Liver (tissue), 9 donors: Measurements from ENCODE around the gene HEATR5B. TPM values are rescaled to one million over a fixed set of nuclear protein-coding genes. Genes with fewer than 3 reads are reported as not detected.

ENCODE experiments used
- DNase-seq: peaks from one replicate; pipeline ENCODE4 v3.0.0-alpha.2; 2017; ENCODE audit warnings: low spot score
- H3K27ac ChIP-seq, 2 donors: one replicate each; pipeline ENCODE4 v1.7.0; 2013; ENCODE audit warnings: inconsistent platforms in 2 of 2, low read length in 2 of 2, control low read depth in 1 of 2, low read depth in 1 of 2, mild to moderate bottlenecking in 1 of 2
- H3K27me3 ChIP-seq, 4 donors: one replicate each; pipeline versions ENCODE4 v1.6.1 to v1.7.0; 2013; ENCODE audit warnings: low read length in 3 of 4, inconsistent platforms in 1 of 4, mild to moderate bottlenecking in 1 of 4, moderate library complexity in 1 of 4; ENCODE audit not compliant: control insufficient read depth in 4 of 4, insufficient read depth in 4 of 4
- H3K36me3 ChIP-seq, 4 donors: one replicate each; pipeline versions ENCODE4 v1.6.1 to v1.7.0; 2013; ENCODE audit warnings: low read length in 3 of 4, mild to moderate bottlenecking in 3 of 4, low read depth in 1 of 4, moderate library complexity in 1 of 4; ENCODE audit not compliant: control insufficient read depth in 4 of 4, insufficient read depth in 3 of 4
- H3K4me1 ChIP-seq, 4 donors: one replicate each; pipeline versions ENCODE4 v1.6.1 to v1.7.0; 2013; ENCODE audit warnings: low read length in 3 of 4, mild to moderate bottlenecking in 3 of 4, moderate library complexity in 1 of 4; ENCODE audit not compliant: control insufficient read depth in 4 of 4, insufficient read depth in 4 of 4
- H3K4me3 ChIP-seq, 3 donors: one replicate each; pipeline versions ENCODE4 v1.6.1 to v1.7.0; 2013; ENCODE audit warnings: low read length in 3 of 3, control low read depth in 1 of 3, low read depth in 1 of 3, mild to moderate bottlenecking in 1 of 3
- H3K9ac ChIP-seq, 2 donors: one replicate each; pipeline ENCODE4 v1.7.0; 2013; ENCODE audit warnings: low read length in 2 of 2, mild to moderate bottlenecking in 2 of 2, moderate library complexity in 2 of 2, control low read depth in 1 of 2, low read depth in 1 of 2
- H3K9me3 ChIP-seq, 4 donors: one replicate each; pipeline versions ENCODE4 v1.6.1 to v1.7.0; 2013; ENCODE audit warnings: low read length in 3 of 4; ENCODE audit not compliant: control insufficient read depth in 4 of 4
- EGR1 ChIP-seq, 2 donors: IDR thresholded peaks; 2 replicates each; pipeline ENCODE4 v1.6.1; 2016 to 2018; ENCODE audit warnings: antibody characterized with exemption in 2 of 2, low read depth in 2 of 2
- FOXA1 ChIP-seq: IDR thresholded peaks from 2 replicates; pipeline ENCODE4 v1.6.1; 2016; ENCODE audit warnings: antibody characterized with exemption
- FOXA2 ChIP-seq: IDR thresholded peaks from 2 replicates; pipeline ENCODE4 v1.6.1; 2016; ENCODE audit warnings: antibody characterized with exemption
- GABPA ChIP-seq, 2 donors: IDR thresholded peaks in 1 of 2; conservative IDR thresholded peaks in 1 of 2; 2 replicates each; pipeline ENCODE4 v1.6.1; 2016; ENCODE audit warnings: antibody characterized with exemption in 2 of 2, mild to moderate bottlenecking in 1 of 2, moderate library complexity in 1 of 2
- HNF4A ChIP-seq, 2 donors: conservative IDR thresholded peaks; 2 replicates each; pipeline ENCODE4 v1.6.1; 2016; ENCODE audit warnings: antibody characterized with exemption in 2 of 2, mild to moderate bottlenecking in 2 of 2
- JUND ChIP-seq, 2 donors: IDR thresholded peaks; 2 replicates each; pipeline ENCODE4 v1.6.1; 2016; ENCODE audit warnings: antibody characterized with exemption in 2 of 2
- RAD21 ChIP-seq, 2 donors: IDR thresholded peaks; 2 replicates each; pipeline ENCODE4 v1.6.1; 2016; ENCODE audit warnings: antibody characterized with exemption in 2 of 2, mild to moderate bottlenecking in 2 of 2
- RXRA ChIP-seq, 2 donors: IDR thresholded peaks; 2 replicates each; pipeline ENCODE4 v1.6.1; 2017 to 2018; ENCODE audit warnings: antibody characterized with exemption in 2 of 2, mild to moderate bottlenecking in 1 of 2
- SP1 ChIP-seq: IDR thresholded peaks from 2 replicates; pipeline ENCODE4 v1.6.1; 2018; ENCODE audit warnings: antibody characterized with exemption, mild to moderate bottlenecking
- YY1 ChIP-seq: IDR thresholded peaks from 2 replicates; pipeline ENCODE4 v1.6.1; 2016; ENCODE audit warnings: antibody characterized with exemption, mild to moderate bottlenecking
- WGBS: extraction: QIAGEN DNeasy Blood & Tissue Kit; methylation state at CpG from one replicate; pipeline ENCODE4 v1.1.7; 2013; 5-methylcytosine and 5-hydroxymethylcytosine counted together
- polyA plus RNA-seq, 2 donors: library from polyadenylated mRNA; stranded (reverse) in 1 of 2; unstranded in 1 of 2; fragments of 200-250 nt in 1 of 2; fragments of >200 nt in 1 of 2; fragmentation: Nextera tagmentation in 1 of 2; extraction: Ambion mirVana in 1 of 2; gene quantifications; one replicate each; pipeline versions ENCODE4 v1.2.1 to v1.2.3, GENCODE V29; 2013 to 2015
- total RNA-seq, 2 donors: library from RNA; depleted of rRNA; stranded (reverse); fragments of >200 nt; gene quantifications; one replicate each; pipeline ENCODE4 v1.2.3, GENCODE V29; 2014
- TF ChIP-seq, protein P1 (sequence below): IDR thresholded peaks from 2 replicates; pipeline ENCODE4 v1.6.1; 2016; ENCODE audit warnings: antibody characterized with exemption, mild to moderate bottlenecking
- TF ChIP-seq, protein P2 (sequence below): IDR thresholded peaks from 2 replicates; pipeline ENCODE4 v1.6.1; 2016; ENCODE audit warnings: antibody characterized with exemption
- TF ChIP-seq, protein P3 (sequence below): IDR thresholded peaks from 2 replicates; pipeline ENCODE4 v1.6.1; 2016; ENCODE audit warnings: antibody characterized with exemption
- donor health status: healthy.
- donor health status: healthy.
- donor health status: healthy.
- donor health status: healthy.
- donor health status: healthy.

Gene HEATR5B
- total and polyA plus RNA-seq, 4 donors, result 4.1 to 24.3 (median 11.6) TPM

DNA sequence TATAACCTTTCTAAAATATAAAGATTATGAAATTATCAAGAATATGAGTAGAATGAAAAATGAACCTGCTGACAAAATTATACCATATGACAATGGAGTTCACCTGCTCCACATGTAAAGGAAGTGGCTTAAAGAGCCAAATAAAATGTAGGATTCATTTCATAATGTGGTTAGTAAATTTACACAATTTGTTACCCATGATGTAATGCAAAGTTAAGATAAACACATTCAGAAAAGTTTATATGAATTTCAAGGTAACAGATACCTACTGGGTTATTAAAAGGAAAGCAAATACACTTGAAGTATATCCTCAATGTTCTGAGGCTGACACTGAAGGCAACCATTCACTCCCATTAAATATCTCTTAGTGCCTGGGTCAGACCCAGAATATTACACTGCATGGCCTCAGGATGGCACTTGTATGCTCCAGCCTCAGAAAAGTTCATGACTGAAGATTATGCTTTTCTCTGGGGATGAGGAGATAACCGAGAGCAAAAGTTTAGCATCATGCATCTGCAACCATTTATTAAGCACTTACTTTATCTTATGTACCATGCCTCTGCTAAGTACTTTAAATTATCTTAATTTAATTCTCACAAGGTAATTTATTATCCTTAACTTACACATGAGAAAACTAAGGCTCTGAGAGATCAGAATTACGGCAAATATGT lies 124.0 kb downstream of the HEATR5B start:
- 94% methylated on average over 2 of the region's 2 CpGs for WGBS
- TF ChIP-seq, protein P1, sequence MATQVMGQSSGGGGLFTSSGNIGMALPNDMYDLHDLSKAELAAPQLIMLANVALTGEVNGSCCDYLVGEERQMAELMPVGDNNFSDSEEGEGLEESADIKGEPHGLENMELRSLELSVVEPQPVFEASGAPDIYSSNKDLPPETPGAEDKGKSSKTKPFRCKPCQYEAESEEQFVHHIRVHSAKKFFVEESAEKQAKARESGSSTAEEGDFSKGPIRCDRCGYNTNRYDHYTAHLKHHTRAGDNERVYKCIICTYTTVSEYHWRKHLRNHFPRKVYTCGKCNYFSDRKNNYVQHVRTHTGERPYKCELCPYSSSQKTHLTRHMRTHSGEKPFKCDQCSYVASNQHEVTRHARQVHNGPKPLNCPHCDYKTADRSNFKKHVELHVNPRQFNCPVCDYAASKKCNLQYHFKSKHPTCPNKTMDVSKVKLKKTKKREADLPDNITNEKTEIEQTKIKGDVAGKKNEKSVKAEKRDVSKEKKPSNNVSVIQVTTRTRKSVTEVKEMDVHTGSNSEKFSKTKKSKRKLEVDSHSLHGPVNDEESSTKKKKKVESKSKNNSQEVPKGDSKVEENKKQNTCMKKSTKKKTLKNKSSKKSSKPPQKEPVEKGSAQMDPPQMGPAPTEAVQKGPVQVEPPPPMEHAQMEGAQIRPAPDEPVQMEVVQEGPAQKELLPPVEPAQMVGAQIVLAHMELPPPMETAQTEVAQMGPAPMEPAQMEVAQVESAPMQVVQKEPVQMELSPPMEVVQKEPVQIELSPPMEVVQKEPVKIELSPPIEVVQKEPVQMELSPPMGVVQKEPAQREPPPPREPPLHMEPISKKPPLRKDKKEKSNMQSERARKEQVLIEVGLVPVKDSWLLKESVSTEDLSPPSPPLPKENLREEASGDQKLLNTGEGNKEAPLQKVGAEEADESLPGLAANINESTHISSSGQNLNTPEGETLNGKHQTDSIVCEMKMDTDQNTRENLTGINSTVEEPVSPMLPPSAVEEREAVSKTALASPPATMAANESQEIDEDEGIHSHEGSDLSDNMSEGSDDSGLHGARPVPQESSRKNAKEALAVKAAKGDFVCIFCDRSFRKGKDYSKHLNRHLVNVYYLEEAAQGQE, result no peak
- TF ChIP-seq RXRA (IDR thresholded peaks at IDR 0.05) (no peak), YY1 (no peak), GABPA (IDR thresholded peaks at IDR 0.05 in 1 of 2, conservative IDR thresholded peaks at IDR 0.05 in 1 of 2) (no peak), JUND (IDR thresholded peaks at IDR 0.05) (no peak), SP1 (no peak), EGR1 (IDR thresholded peaks at IDR 0.05; ENCODE audit: low read depth in 2 of 2) (no peak), FOXA2 (no peak), HNF4A (conservative IDR thresholded peaks at IDR 0.05) (no peak)

DNA sequence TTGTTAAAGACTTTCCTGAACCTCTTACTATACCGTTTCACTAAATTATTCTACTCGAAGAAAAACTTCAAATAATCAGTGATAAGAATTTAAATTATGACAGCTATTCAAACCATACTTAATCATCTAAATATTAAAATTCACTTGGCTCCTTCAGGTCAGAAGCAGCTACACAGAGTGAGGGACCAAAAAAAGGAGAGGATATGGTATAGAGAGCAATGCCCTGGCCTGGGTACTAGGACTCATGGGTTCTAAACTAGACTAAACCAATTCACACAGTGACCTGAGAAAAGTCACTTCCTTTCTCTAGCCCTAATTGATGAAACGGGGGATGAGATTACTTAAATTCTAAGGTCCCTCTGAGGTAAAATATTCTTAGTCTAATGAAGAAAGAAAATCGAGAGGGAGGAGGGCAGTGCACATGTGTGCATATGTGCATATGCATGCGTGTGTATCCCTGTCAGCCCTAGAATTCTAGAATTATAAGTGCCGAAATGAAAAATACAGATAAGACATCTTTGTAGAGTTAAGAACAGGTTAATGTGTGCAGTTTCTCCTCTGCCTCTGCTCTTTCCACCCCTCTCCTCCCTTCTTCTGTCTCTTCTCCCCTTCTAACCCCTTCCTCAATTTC lies 129.1 kb downstream of the HEATR5B start:
- peaks cover 0 to 3% (median under 1%) of the 10 kb centered on the region in 4 donors for H3K4me1 ChIP-seq
- 86% methylated on average over 6 of the region's 6 CpGs for WGBS
- no peak for TF ChIP-seq RAD21 (IDR thresholded peaks at IDR 0.05)
- no peak for TF ChIP-seq FOXA1
- no peak for TF ChIP-seq FOXA2
- TF ChIP-seq RXRA (IDR thresholded peaks at IDR 0.05), result no peak
- H3K9me3 ChIP-seq, result no peaks in the 10 kb centered on the region
- no peak overlapping the region for H3K4me3 ChIP-seq
- DNase-seq, result no peak
- H3K9ac ChIP-seq, result no peak overlapping the region
- H3K36me3 ChIP-seq, result no peaks in the 10 kb centered on the region
- no peak overlapping the region for H3K27ac ChIP-seq
- H3K27me3 ChIP-seq, result no peaks in the 10 kb centered on the region

More for the DNA sequence above, 124.0 kb downstream of the HEATR5B start:
- Histone ChIP-seq H3K4me3 (no peak overlapping the region), H3K27me3 (no peaks in the 10 kb centered on the region), H3K27ac (no peak overlapping the region), H3K4me1 (peaks cover 7 to 12% (median 8%) of the 10 kb centered on the region in 4 donors), H3K9me3 (no peaks in the 10 kb centered on the region), H3K9ac (no peak overlapping the region), H3K36me3 (no peaks in the 10 kb centered on the region)
- no peak for DNase-seq

DNA sequence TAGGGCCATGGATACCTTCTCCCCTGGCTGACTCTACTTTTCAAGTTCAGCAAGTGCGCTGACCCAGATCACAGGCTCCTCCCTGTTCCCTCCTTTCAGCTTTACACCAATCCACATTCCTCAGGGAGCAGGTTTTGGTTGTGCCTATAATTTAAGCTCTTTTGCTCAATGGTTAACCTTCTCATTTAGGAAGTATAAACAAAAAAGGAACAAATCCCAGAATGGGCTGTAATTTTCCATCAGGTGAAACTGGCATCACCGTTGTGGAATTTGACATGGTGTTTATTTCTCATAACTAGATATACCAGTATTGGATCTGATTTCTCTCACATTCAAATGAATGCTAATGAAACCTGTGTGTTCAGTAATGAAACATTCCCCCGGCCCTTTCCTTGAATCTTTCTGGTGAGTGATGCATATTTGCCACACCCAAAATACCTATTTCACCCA lies 131.4 kb downstream of the HEATR5B start:
- no peak for DNase-seq
- Histone ChIP-seq H3K4me3 (no peak overlapping the region), H3K4me1 (peaks cover 0 to 3% (median under 1%) of the 10 kb centered on the region in 4 donors), H3K27ac (no peak overlapping the region), H3K27me3 (no peaks in the 10 kb centered on the region), H3K9me3 (no peaks in the 10 kb centered on the region), H3K36me3 (no peaks in the 10 kb centered on the region), H3K9ac (no peak overlapping the region)
- 91% methylated on average over 3 of the region's 3 CpGs for WGBS
- TF ChIP-seq HNF4A (conservative IDR thresholded peaks at IDR 0.05) (no peak), FOXA1 (no peak)
- TF ChIP-seq, protein P2, sequence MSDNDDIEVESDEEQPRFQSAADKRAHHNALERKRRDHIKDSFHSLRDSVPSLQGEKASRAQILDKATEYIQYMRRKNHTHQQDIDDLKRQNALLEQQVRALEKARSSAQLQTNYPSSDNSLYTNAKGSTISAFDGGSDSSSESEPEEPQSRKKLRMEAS, result no peak
- TF ChIP-seq, protein P3, sequence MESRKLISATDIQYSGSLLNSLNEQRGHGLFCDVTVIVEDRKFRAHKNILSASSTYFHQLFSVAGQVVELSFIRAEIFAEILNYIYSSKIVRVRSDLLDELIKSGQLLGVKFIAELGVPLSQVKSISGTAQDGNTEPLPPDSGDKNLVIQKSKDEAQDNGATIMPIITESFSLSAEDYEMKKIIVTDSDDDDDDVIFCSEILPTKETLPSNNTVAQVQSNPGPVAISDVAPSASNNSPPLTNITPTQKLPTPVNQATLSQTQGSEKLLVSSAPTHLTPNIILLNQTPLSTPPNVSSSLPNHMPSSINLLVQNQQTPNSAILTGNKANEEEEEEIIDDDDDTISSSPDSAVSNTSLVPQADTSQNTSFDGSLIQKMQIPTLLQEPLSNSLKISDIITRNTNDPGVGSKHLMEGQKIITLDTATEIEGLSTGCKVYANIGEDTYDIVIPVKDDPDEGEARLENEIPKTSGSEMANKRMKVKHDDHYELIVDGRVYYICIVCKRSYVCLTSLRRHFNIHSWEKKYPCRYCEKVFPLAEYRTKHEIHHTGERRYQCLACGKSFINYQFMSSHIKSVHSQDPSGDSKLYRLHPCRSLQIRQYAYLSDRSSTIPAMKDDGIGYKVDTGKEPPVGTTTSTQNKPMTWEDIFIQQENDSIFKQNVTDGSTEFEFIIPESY, result no peak
